DMS 273 treated with DMSO at 0.1 percent for 48 hours (cell line): ENCODE results near the gene PDE8A.

Experiments used
- DNase-seq: peaks from one replicate; lab custom pipeline; 2025; lab: John Stamatoyannopoulos, UW

The PDE8A gene

GRCh38 chr15:85031944-85032558 lies 50.4 kb downstream of the PDE8A start:
- no peak for DNase-seq

- no peak for DNase-seq
Observed at GRCh38 chr15:85033148-85033547, 51.5 kb downstream of the PDE8A start.

- DNase-seq, result no peak
Observed at GRCh38 chr15:85034276-85034675, 52.6 kb downstream of the PDE8A start.

- no peak for DNase-seq
Observed at GRCh38 chr15:85035980-85036379, 54.3 kb downstream of the PDE8A start.

GRCh38 chr15:85036716-85037115 lies 55.1 kb downstream of the PDE8A start:
- no peak for DNase-seq

GRCh38 chr15:85037641-85038040 lies 56.0 kb downstream of the PDE8A start:
- no peak for DNase-seq

- DNase-seq, result no peak
Observed at GRCh38 chr15:85041230-85041629, 59.6 kb downstream of the PDE8A start.

- no peak for DNase-seq
Observed at GRCh38 chr15:85044251-85044853, 62.7 kb downstream of the PDE8A start.

- no peak for DNase-seq
Observed at GRCh38 chr15:85044894-85045293, 63.2 kb downstream of the PDE8A start.

GRCh38 chr15:85045615-85046014 lies 64.0 kb downstream of the PDE8A start:
- no peak for DNase-seq

- DNase-seq, result no peak
Observed at GRCh38 chr15:85047271-85047948, 65.8 kb downstream of the PDE8A start.

GRCh38 chr15:85048430-85048829 lies 66.8 kb downstream of the PDE8A start:
- DNase-seq, result no peak

- no peak for DNase-seq
Observed at GRCh38 chr15:85049805-85050204, 68.1 kb downstream of the PDE8A start.

- DNase-seq, result no peak
Observed at GRCh38 chr15:85059734-85060133, 78.1 kb downstream of the PDE8A start.

- no peak for DNase-seq
Observed at GRCh38 chr15:85062560-85062959, 80.9 kb downstream of the PDE8A start.

- no peak for DNase-seq
Observed at GRCh38 chr15:85063088-85063487, 81.4 kb downstream of the PDE8A start.

- DNase-seq, result no peak
Observed at GRCh38 chr15:85063522-85064079, 81.9 kb downstream of the PDE8A start.

- DNase-seq, result no peak
Observed at GRCh38 chr15:85064710-85065109, 83.1 kb downstream of the PDE8A start.

GRCh38 chr15:85071061-85071460 lies 89.4 kb downstream of the PDE8A start:
- no peak for DNase-seq

GRCh38 chr15:85071504-85071903 lies 89.8 kb downstream of the PDE8A start:
- DNase-seq, result no peak

GRCh38 chr15:85072917-85073316 lies 91.3 kb downstream of the PDE8A start:
- DNase-seq, result no peak

- DNase-seq, result no peak
Observed at GRCh38 chr15:85073556-85074194, 92.0 kb downstream of the PDE8A start.

- no peak for DNase-seq
Observed at GRCh38 chr15:85086855-85087254, 105.2 kb downstream of the PDE8A start.
